HG03097 (cell line): Measurements from ENCODE around the gene SLC52A3.

Source experiments
- ATAC-seq: cut with Tn5 transposase; IDR thresholded peaks from one replicate; pipeline ENCODE4 v1.9.1; 2021; ENCODE audit not compliant: unreplicated experiment, low FRiP score

Gene SLC52A3

GRCh38 chr20:770691-771090, 2.4 kb upstream of the SLC52A3 start:
- no peak for ATAC-seq

- no peak for ATAC-seq
Observed at GRCh38 chr20:766906-767305, 1.4 kb downstream of the SLC52A3 start.

GRCh38 chr20:764255-764654, 4.0 kb downstream of the SLC52A3 start:
- ATAC-seq: no peak

- no peak for ATAC-seq
Observed at GRCh38 chr20:761418-762381, 6.6 kb downstream of the SLC52A3 start.

- ATAC-seq: no peak
Observed at GRCh38 chr20:760751-761417, 7.4 kb downstream of the SLC52A3 start.

- ATAC-seq: no peak
Observed at GRCh38 chr20:757506-757905, 10.8 kb downstream of the SLC52A3 start.

GRCh38 chr20:755941-756340, 12.4 kb downstream of the SLC52A3 start:
- ATAC-seq: no peak

- no peak for ATAC-seq
Observed at GRCh38 chr20:754904-755303, 13.4 kb downstream of the SLC52A3 start.

- ATAC-seq: no peak
Observed at GRCh38 chr20:753897-754635, 14.2 kb downstream of the SLC52A3 start.

- ATAC-seq: no peak
Observed at GRCh38 chr20:753136-753535, 15.2 kb downstream of the SLC52A3 start.

- ATAC-seq: no peak
Observed at GRCh38 chr20:752291-752690, 16.0 kb downstream of the SLC52A3 start.

- ATAC-seq: no peak
Observed at GRCh38 chr20:751761-752160, 16.5 kb downstream of the SLC52A3 start.

- ATAC-seq: no peak
Observed at GRCh38 chr20:750801-751200, 17.5 kb downstream of the SLC52A3 start.

- ATAC-seq: no peak
Observed at GRCh38 chr20:745683-746301, 22.5 kb downstream of the SLC52A3 start.

GRCh38 chr20:742156-742555, 26.1 kb downstream of the SLC52A3 start:
- ATAC-seq: no peak

GRCh38 chr20:741620-742019, 26.7 kb downstream of the SLC52A3 start:
- no peak for ATAC-seq

GRCh38 chr20:740162-740561, 28.1 kb downstream of the SLC52A3 start:
- ATAC-seq: no peak

- no peak for ATAC-seq
Observed at GRCh38 chr20:739736-740135, 28.6 kb downstream of the SLC52A3 start.

GRCh38 chr20:733861-734260, 34.4 kb downstream of the SLC52A3 start:
- ATAC-seq: no peak

GRCh38 chr20:732727-733126, 35.6 kb downstream of the SLC52A3 start:
- ATAC-seq: no peak
